BLaER1 treated with 17β-estradiol and CSF1 and Interleukin-3, amounts not matched to agents 10 nM and 100 nM (cell line): ENCODE measurements around the gene SETD6.

ENCODE experiments used
- H3K27ac ChIP-seq, 11 experiments: shearing (Covaris generic); formaldehyde crosslinking; 2 replicates each; pipeline ENCODE4 v1.8.1; 2022
- H3K27me3 ChIP-seq, 11 experiments: shearing (Covaris generic); formaldehyde crosslinking; 2 replicates each; pipeline ENCODE4 v1.8.1; 2022
- H3K36me3 ChIP-seq, 11 experiments: shearing (Covaris generic); formaldehyde crosslinking; 2 replicates each; pipeline ENCODE4 v1.8.1; 2022
- H3K4me1 ChIP-seq, 10 experiments: shearing (Covaris generic); formaldehyde crosslinking; 2 replicates each; pipeline ENCODE4 v1.8.1; 2022
- H3K4me2 ChIP-seq, 11 experiments: shearing (Covaris generic); formaldehyde crosslinking; 2 replicates each; pipeline ENCODE4 v1.8.1; 2022
- H3K4me3 ChIP-seq, 10 experiments: shearing (Covaris generic); formaldehyde crosslinking; 2 replicates each; pipeline ENCODE4 v1.8.1; 2022
- H3K9ac ChIP-seq, 11 experiments: shearing (Covaris generic); formaldehyde crosslinking; 2 replicates each; pipeline ENCODE4 v1.8.1; 2022
- H3K9me3 ChIP-seq, 11 experiments: shearing (Covaris generic); formaldehyde crosslinking; replicated peaks in 1 of 11; 2 replicates each; pipeline ENCODE4 v1.8.1; 2022
- H4K20me1 ChIP-seq, 11 experiments: shearing (Covaris generic); formaldehyde crosslinking; 2 replicates each; pipeline ENCODE4 v1.8.1; 2022
- Cebpa-rat ChIP-seq, 11 experiments: shearing (Covaris generic); IDR thresholded peaks; 2 replicates each; pipeline ENCODE4 v1.8.1; 2022

Gene SETD6

GRCh38 chr16:58492066-58492465, 23.3 kb upstream of the SETD6 start:
- 0 out of 22 replicates have a peak, but pooled peaks cover 0 to 6% (median 0%) of the 10 kb centered on the region in 11 experiments for H4K20me1 ChIP-seq
- H3K4me3 ChIP-seq = no peak overlapping the region
- H3K9ac ChIP-seq = 0 out of 22 replicates have a peak overlapping the region, but pooled peaks of 1 of the 11 experiments have one; percentile 18
- peaks cover 7 to 67% (median 50%) of the 10 kb centered on the region in 10 experiments for H3K4me1 ChIP-seq
- no peak for TF ChIP-seq Cebpa-rat (IDR thresholded peaks at IDR 0.05)
- no peak overlapping the region for H3K27ac ChIP-seq
- no peaks in the 10 kb centered on the region for H3K9me3 ChIP-seq
- H3K27me3 ChIP-seq = no peaks in the 10 kb centered on the region
- peak overlapping the region in 9 of 11 experiments; percentile 31 to 81 (median 67); a peak in 17 of 22 replicates for H3K4me2 ChIP-seq
- no peaks in the 10 kb centered on the region for H3K36me3 ChIP-seq

DNA sequence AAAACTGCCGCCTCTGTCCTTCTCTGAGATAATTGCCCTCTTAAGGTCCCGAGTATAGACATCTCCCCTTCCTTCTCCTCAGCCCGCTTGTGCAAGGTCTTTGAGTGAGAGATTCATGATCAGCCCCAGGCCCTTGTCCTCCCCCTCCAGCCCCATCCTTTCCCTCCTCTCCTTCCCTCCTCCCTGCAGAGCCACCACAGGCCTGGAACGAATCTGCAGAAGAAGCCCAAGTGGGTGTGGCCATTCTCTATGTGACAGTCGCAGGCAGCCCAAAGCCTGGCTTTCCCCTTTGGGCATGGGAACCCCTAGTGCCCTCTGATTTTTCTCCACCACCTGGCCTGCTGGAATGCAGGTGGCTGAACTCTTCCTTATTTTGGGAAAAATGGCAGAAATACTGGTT, 22.6 kb upstream of the SETD6 start:
- Histone ChIP-seq H3K27ac (no peak overlapping the region), H3K4me3 (no peak overlapping the region), H4K20me1 (0 out of 22 replicates have a peak, but pooled peaks cover 0 to 6% (median 0%) of the 10 kb centered on the region in 11 experiments), H3K36me3 (no peaks in the 10 kb centered on the region), H3K27me3 (no peaks in the 10 kb centered on the region), H3K9ac (peak overlapping the region in 3 of 11 experiments; percentile 3 to 18 (median 18); a peak in 2 of 22 replicates), H3K4me2 (peak overlapping the region; percentile 18 to 81 (median 60); a peak in 18 of 22 replicates), H3K4me1 (peaks cover 7 to 60% (median 51%) of the 10 kb centered on the region in 10 experiments), H3K9me3 (no peaks in the 10 kb centered on the region)
- TF ChIP-seq Cebpa-rat (IDR thresholded peaks at IDR 0.05) = no peak

DNA sequence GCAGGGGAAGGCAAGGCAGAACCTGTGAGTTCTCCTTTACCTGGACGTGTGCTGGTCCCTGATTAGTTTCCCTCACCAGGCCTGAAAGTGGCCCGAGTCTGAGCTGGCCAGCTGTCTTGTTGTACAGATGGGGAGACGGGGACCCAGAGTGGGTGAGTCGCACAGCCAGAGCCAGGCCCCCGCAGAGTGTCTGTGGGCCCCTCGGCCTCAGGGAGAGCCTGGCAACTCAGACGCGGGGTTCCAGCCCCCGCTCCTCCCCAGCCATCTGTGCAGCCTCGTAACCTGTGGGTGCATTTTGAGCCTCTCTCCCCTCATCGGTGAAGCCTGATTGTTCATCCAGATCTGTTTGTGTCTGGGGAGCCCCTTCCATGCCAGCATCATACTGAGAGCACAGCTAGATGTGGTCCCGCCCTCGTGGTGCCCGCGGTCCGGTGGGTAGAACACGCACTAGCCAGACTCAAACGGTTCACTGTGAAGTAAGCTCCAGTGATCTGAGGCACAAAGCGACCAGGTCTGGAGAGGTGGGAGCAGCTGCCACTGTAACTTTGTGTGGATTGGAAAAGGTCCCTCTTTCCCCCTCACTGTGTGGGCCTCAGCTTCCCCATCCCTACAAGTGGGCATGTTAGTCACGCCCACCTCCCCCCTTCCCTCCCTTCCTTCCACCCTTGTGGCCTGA, 21.4 kb upstream of the SETD6 start:
- Histone ChIP-seq H3K9ac (peak overlapping the region in 2 of 11 experiments; percentile 28 to 33; a peak in 2 of 22 replicates), H3K27me3 (no peaks in the 10 kb centered on the region), H4K20me1 (0 out of 22 replicates have a peak, but pooled peaks cover 0 to 6% (median 0%) of the 10 kb centered on the region in 11 experiments), H3K4me1 (peaks cover 7 to 58% (median 51%) of the 10 kb centered on the region in 10 experiments), H3K4me3 (no peak overlapping the region), H3K4me2 (peak overlapping the region in 6 of 11 experiments; percentile 16 to 81 (median 68); a peak in 8 of 22 replicates), H3K27ac (peak overlapping the region in 1 of 11 experiments; percentile 77; a peak in 1 of 22 replicates), H3K36me3 (no peaks in the 10 kb centered on the region), H3K9me3 (no peaks in the 10 kb centered on the region)
- TF ChIP-seq Cebpa-rat (IDR thresholded peaks at IDR 0.05) = no peak

DNA sequence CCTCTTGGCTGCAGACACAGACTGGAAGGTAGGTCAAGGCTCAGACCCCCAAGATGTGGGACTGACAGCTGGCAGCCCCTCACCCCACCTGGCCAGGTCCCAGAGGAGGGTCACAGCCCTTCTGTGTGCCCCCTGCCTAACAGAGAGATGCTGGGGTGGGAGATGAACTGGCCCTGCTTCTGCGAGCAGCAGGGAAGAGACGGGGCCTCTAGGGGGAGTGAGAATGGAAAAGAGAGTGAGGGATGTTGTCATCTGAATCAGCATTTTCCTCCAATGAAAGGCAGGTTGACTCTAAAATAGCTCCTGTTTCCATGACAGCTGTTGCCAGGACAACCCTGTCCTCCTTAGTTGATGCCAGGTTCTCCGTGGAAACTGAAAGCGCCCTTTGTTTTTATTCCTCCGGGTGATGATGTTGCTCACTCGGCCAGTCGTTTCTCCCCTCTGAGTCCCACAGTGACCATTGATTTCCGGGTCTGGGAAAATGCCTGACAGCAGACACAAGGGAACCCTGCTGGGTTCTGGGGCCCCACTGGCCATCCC, 20.3 kb upstream of the SETD6 start:
- Histone ChIP-seq H3K4me3 (peak overlapping the region in 5 of 10 experiments; percentile 2 to 43 (median 27); a peak in 5 of 20 replicates), H3K4me1 (peaks cover 7 to 57% (median 51%) of the 10 kb centered on the region in 10 experiments), H4K20me1 (0 out of 22 replicates have a peak, but pooled peaks cover 0 to 6% (median 0%) of the 10 kb centered on the region in 11 experiments), H3K27me3 (peaks cover under 1 to 7% (median 3%) of the 10 kb centered on the region in 11 experiments; a peak in 19 of 22 replicates), H3K36me3 (no peaks in the 10 kb centered on the region), H3K9ac (peak overlapping the region in 10 of 11 experiments; percentile 14 to 68 (median 52); a peak in 14 of 22 replicates), H3K27ac (peak overlapping the region in 10 of 11 experiments; percentile 32 to 79 (median 62); a peak in 17 of 22 replicates), H3K4me2 (peak overlapping the region; percentile 35 to 86 (median 72)), H3K9me3 (no peaks in the 10 kb centered on the region)
- TF ChIP-seq Cebpa-rat (IDR thresholded peaks at IDR 0.05) = no peak

GRCh38 chr16:58495521-58496331, 19.6 kb upstream of the SETD6 start:
- Histone ChIP-seq H3K4me2 (peak overlapping the region; percentile 35 to 86 (median 72)), H3K27me3 (peaks cover 8 to 14% (median 10%) of the 10 kb centered on the region in 11 experiments), H3K4me3 (peak overlapping the region in 5 of 10 experiments; percentile 2 to 43 (median 27); a peak in 5 of 20 replicates), H3K36me3 (no peaks in the 10 kb centered on the region), H3K27ac (peak overlapping the region in 10 of 11 experiments; percentile 32 to 79 (median 62); a peak in 17 of 22 replicates), H3K9ac (peak overlapping the region in 10 of 11 experiments; percentile 14 to 68 (median 52); a peak in 14 of 22 replicates), H3K9me3 (no peaks in the 10 kb centered on the region), H3K4me1 (peaks cover 7 to 61% (median 53%) of the 10 kb centered on the region in 10 experiments), H4K20me1 (peaks cover 0 to 6% (median 0%) of the 10 kb centered on the region in 11 experiments; a peak in 1 of 22 replicates)
- TF ChIP-seq Cebpa-rat (IDR thresholded peaks at IDR 0.05) = no peak

- Histone ChIP-seq H3K27me3 (peaks cover 24 to 32% (median 27%) of the 10 kb centered on the region in 11 experiments), H3K4me1 (peaks cover 12 to 69% (median 58%) of the 10 kb centered on the region in 10 experiments), H3K27ac (no peak overlapping the region), H3K9ac (no peak overlapping the region), H4K20me1 (peaks cover 0 to 14% (median 0%) of the 10 kb centered on the region in 11 experiments; a peak in 3 of 22 replicates), H3K4me2 (no peak overlapping the region), H3K4me3 (no peak overlapping the region), H3K36me3 (no peaks in the 10 kb centered on the region), H3K9me3 (no peaks in the 10 kb centered on the region)
- TF ChIP-seq Cebpa-rat (IDR thresholded peaks at IDR 0.05) = no peak
Observed at GRCh38 chr16:58497468-58497867, 17.8 kb upstream of the SETD6 start.

GRCh38 chr16:58497935-58498334, 17.4 kb upstream of the SETD6 start:
- peaks cover 0 to 14% (median 0%) of the 10 kb centered on the region in 11 experiments; a peak in 5 of 22 replicates for H4K20me1 ChIP-seq
- no peak overlapping the region for H3K9ac ChIP-seq
- no peak overlapping the region for H3K4me2 ChIP-seq
- H3K4me1 ChIP-seq = peaks cover 12 to 65% (median 53%) of the 10 kb centered on the region in 10 experiments
- H3K36me3 ChIP-seq = no peaks in the 10 kb centered on the region
- no peak overlapping the region for H3K4me3 ChIP-seq
- no peak for TF ChIP-seq Cebpa-rat (IDR thresholded peaks at IDR 0.05)
- no peak overlapping the region for H3K27ac ChIP-seq
- peaks cover 24 to 36% (median 30%) of the 10 kb centered on the region in 11 experiments for H3K27me3 ChIP-seq
- no peaks in the 10 kb centered on the region for H3K9me3 ChIP-seq

DNA sequence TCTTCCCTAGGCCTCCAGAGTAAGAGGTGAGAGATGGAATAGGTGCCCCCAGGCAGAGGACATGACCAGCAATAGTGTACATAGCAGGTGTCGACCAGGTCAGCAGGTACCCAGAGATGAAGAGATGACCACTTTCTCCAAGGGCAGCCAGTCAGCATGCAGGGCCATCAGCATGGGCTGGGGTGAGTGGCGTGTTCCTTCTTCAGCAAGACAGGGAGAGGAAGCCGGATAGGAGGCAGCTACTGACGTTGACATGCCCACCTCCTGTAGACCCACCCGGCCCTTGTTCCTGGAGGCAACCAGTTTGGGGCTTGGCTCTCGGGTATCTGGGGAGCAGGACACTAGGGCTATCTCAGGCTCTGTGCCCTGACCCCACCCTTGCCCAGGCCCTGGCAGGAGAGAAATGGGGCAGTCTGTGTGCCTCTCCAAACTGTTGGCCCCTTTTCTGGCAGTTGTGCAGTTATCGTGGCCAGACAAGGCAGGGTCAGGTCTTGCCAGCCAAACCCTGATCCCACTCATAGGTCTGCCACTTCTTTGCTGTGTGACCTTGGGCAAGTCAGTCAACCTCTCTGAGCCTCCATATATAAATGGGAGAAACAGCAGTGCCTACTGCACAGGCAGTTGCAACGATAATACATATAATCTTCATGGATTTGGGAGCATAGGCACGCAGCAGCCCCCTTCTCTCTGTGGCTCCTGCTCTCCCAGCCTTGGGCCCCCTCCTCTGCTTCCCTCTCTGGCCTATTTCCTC, 16.8 kb upstream of the SETD6 start:
- no peak for TF ChIP-seq Cebpa-rat (IDR thresholded peaks at IDR 0.05)
- Histone ChIP-seq H3K4me3 (no peak overlapping the region), H3K4me1 (peaks cover 12 to 61% (median 48%) of the 10 kb centered on the region in 10 experiments)

More for the DNA sequence above, 16.8 kb upstream of the SETD6 start:
- Histone ChIP-seq H3K4me2 (no peak overlapping the region), H3K36me3 (no peaks in the 10 kb centered on the region), H3K9me3 (no peaks in the 10 kb centered on the region), H3K27me3 (peaks cover 24 to 37% (median 31%) of the 10 kb centered on the region in 11 experiments), H3K27ac (no peak overlapping the region), H3K9ac (no peak overlapping the region), H4K20me1 (peaks cover 0 to 14% (median 0%) of the 10 kb centered on the region in 11 experiments; a peak in 5 of 22 replicates)
